ENCODE measurements around the gene PDE4B. TPM values are rescaled to one million over a fixed set of nuclear protein-coding genes. Genes with fewer than 3 reads are reported as not detected.

PDE4B gene
- polyA plus RNA-seq, 1 donor (not counting 4 experiments of a cell fraction or from before 2014, with no cell fraction given) = 0.29 TPM

DNA sequence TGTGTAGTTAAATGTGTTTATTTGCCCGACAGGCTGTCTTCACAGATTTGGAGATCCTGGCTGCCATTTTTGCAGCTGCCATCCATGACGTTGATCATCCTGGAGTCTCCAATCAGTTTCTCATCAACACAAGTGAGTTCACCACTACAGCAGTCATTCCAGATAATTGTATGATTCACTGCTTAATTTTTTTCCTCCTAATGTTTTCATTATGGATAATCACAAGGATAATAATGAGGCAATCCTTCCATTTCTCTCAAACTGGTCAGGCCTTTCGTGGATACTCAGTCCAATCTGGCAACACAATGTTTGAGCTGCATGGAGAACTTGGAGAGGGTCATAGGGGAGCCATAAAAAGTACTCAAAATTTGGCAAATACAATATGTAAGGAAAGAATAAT, 572.9 kb downstream of the PDE4B start:
- dilution Hi-C loops (cut with MboI; ENCODE audit: extremely low pct_ligation_motif_present, low sequenced_read_pairs) = no loop called here
- FAIRE-seq (no peak), DNase-seq (ENCODE audit: low read depth, low spot score) (no peak)
- H3K27me3 ChIP-seq (ENCODE audit: control insufficient read depth, extremely low read depth, insufficient read depth, low read length) = no peaks in the 10 kb centered on the region
- no peaks in the 10 kb centered on the region for H3K79me2 ChIP-seq (ENCODE audit: control insufficient read depth, insufficient read depth, low read length)
- H4K20me1 ChIP-seq (ENCODE audit: control insufficient read depth, extremely low read depth, insufficient read depth, low read length) = no peaks in the 10 kb centered on the region
- no peak overlapping the region for H3K4me3 ChIP-seq (ENCODE audit: control insufficient read depth in 2 of 3, extremely low read depth in 1 of 3, insufficient read depth in 2 of 3, low read depth in 1 of 3, low read length in 3 of 3)
- H3K36me3 ChIP-seq (ENCODE audit: control insufficient read depth in 2 of 2, extremely low read depth in 1 of 2, insufficient read depth in 2 of 2, low read length in 2 of 2) = no peaks in the 10 kb centered on the region
- no peak overlapping the region for H3K4me2 ChIP-seq (ENCODE audit: control insufficient read depth, extremely low read depth, insufficient read depth, low read depth, low read length)
- no peak for TF ChIP-seq EZH2 (IDR thresholded peaks at IDR 0.05; ENCODE audit: low read length)
- TF ChIP-seq, protein P1, sequence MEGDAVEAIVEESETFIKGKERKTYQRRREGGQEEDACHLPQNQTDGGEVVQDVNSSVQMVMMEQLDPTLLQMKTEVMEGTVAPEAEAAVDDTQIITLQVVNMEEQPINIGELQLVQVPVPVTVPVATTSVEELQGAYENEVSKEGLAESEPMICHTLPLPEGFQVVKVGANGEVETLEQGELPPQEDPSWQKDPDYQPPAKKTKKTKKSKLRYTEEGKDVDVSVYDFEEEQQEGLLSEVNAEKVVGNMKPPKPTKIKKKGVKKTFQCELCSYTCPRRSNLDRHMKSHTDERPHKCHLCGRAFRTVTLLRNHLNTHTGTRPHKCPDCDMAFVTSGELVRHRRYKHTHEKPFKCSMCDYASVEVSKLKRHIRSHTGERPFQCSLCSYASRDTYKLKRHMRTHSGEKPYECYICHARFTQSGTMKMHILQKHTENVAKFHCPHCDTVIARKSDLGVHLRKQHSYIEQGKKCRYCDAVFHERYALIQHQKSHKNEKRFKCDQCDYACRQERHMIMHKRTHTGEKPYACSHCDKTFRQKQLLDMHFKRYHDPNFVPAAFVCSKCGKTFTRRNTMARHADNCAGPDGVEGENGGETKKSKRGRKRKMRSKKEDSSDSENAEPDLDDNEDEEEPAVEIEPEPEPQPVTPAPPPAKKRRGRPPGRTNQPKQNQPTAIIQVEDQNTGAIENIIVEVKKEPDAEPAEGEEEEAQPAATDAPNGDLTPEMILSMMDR (optimal IDR thresholded peaks at IDR 0.05 in 1 of 3, IDR thresholded peaks at IDR 0.05 in 1 of 3, conservative IDR thresholded peaks at IDR 0.05 in 1 of 3; ENCODE audit: extremely low read depth in 1 of 3, insufficient read depth in 2 of 3, low read length in 3 of 3) = no peak
- H3K9me3 ChIP-seq (ENCODE audit: control insufficient read depth, low read depth, low read length) = no peaks in the 10 kb centered on the region
- H3K9me1 ChIP-seq (ENCODE audit: control insufficient read depth, extremely low read depth, insufficient read depth, low read length) = no peaks in the 10 kb centered on the region
- H2AFZ ChIP-seq (ENCODE audit: control insufficient read depth, low read length) = no peak overlapping the region
- no peak overlapping the region for H3K27ac ChIP-seq (ENCODE audit: control insufficient read depth, insufficient read depth, low read length)
- peaks cover 5% of the 10 kb centered on the region for H3K4me1 ChIP-seq (ENCODE audit: control insufficient read depth, extremely low read depth, insufficient read depth, low read length)
- H3K9ac ChIP-seq (ENCODE audit: control insufficient read depth, extremely low read depth, insufficient read depth, low read length) = no peak overlapping the region

DNA sequence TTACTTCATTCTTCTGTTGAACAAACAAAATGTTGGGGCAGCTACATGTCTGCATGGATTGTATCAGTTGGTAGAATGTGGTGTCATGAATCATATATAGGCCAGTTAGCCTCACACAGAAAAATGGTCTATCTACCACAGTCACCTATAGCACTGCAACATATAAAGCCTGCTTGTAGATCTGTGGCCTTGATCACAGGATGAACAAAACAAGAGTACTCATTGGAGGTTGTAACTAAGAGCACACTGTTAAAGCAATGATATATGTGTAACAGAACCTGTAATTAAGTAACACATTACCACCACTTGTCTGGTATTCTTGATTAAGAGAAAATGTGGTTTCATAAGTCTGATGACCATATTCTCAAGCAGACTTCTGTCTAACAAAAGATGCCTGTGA, 573.9 kb downstream of the PDE4B start:
- Histone ChIP-seq H3K4me1 (ENCODE audit: control insufficient read depth, extremely low read depth, insufficient read depth, low read length) (peaks cover 5% of the 10 kb centered on the region), H3K79me2 (ENCODE audit: control insufficient read depth, insufficient read depth, low read length) (no peaks in the 10 kb centered on the region), H2AFZ (ENCODE audit: control insufficient read depth, low read length) (no peak overlapping the region), H3K36me3 (ENCODE audit: control insufficient read depth in 2 of 2, extremely low read depth in 1 of 2, insufficient read depth in 2 of 2, low read length in 2 of 2) (no peaks in the 10 kb centered on the region), H3K9ac (ENCODE audit: control insufficient read depth, extremely low read depth, insufficient read depth, low read length) (no peak overlapping the region), H3K9me1 (ENCODE audit: control insufficient read depth, extremely low read depth, insufficient read depth, low read length) (no peaks in the 10 kb centered on the region), H3K27ac (ENCODE audit: control insufficient read depth, insufficient read depth, low read length) (no peak overlapping the region), H3K4me2 (ENCODE audit: control insufficient read depth, extremely low read depth, insufficient read depth, low read depth, low read length) (no peak overlapping the region), H4K20me1 (ENCODE audit: control insufficient read depth, extremely low read depth, insufficient read depth, low read length) (no peaks in the 10 kb centered on the region), H3K9me3 (ENCODE audit: control insufficient read depth, low read depth, low read length) (no peaks in the 10 kb centered on the region), H3K4me3 (ENCODE audit: control insufficient read depth in 2 of 3, extremely low read depth in 1 of 3, insufficient read depth in 2 of 3, low read depth in 1 of 3, low read length in 3 of 3) (no peak overlapping the region), H3K27me3 (ENCODE audit: control insufficient read depth, extremely low read depth, insufficient read depth, low read length) (no peaks in the 10 kb centered on the region)
- dilution Hi-C loops (cut with MboI; ENCODE audit: extremely low pct_ligation_motif_present, low sequenced_read_pairs) = no loop called here
- TF ChIP-seq, protein P1 (optimal IDR thresholded peaks at IDR 0.05 in 1 of 3, IDR thresholded peaks at IDR 0.05 in 1 of 3, conservative IDR thresholded peaks at IDR 0.05 in 1 of 3; ENCODE audit: extremely low read depth in 1 of 3, insufficient read depth in 2 of 3, low read length in 3 of 3) = no peak
- no peak for TF ChIP-seq EZH2 (IDR thresholded peaks at IDR 0.05; ENCODE audit: low read length)
- DNase-seq (ENCODE audit: low read depth, low spot score) (no peak), FAIRE-seq (no peak)

Measured in keratinocyte (primary cell).